SK-N-SH treated with all-trans-retinoic acid at 6 μM for 48 hours (cell line): ENCODE data around the gene GTF3A.

Experiments
- ATAC-seq: fragments of 200-7000 bp; cut with Tn5 transposase; 3 replicates; pipeline ENCODE4 v1.9.1; 2020; ENCODE audit warnings: mild to moderate bottlenecking, moderate library complexity
- BACH2 ChIP-seq: fragments of 250-450 bp; sonication (Bioruptor Pico); IDR thresholded peaks from 2 replicates; pipeline ENCODE4 v1.9.0; 2021; ENCODE audit warnings: mild to moderate bottlenecking, borderline replicate concordance
- CSRNP3 ChIP-seq: fragments of 250-450 bp; sonication (Bioruptor Pico); IDR thresholded peaks from 2 replicates; pipeline ENCODE4 v1.5.1; 2021; ENCODE audit warnings: mild to moderate bottlenecking, moderate library complexity
- ESRRG ChIP-seq: fragments of 250-450 bp; sonication (Bioruptor Pico); IDR thresholded peaks from 2 replicates; pipeline ENCODE4 v1.6.1; 2021; ENCODE audit warnings: mild to moderate bottlenecking
- PATZ1 ChIP-seq: fragments of 250-450 bp; sonication (Bioruptor Pico); IDR thresholded peaks from 2 replicates; pipeline ENCODE4 v1.8.0; 2020; ENCODE audit warnings: mild to moderate bottlenecking, moderate library complexity, borderline replicate concordance
- PPARA ChIP-seq: fragments of 250-450 bp; sonication (Bioruptor Pico); IDR thresholded peaks from 2 replicates; pipeline ENCODE4 v1.5.0; 2020; ENCODE audit warnings: mild to moderate bottlenecking, borderline replicate concordance
- SNAI2 ChIP-seq: fragments of 250-450 bp; sonication (Bioruptor Pico); IDR thresholded peaks from 2 replicates; pipeline ENCODE4 v1.5.0; 2020; ENCODE audit warnings: mild to moderate bottlenecking, moderate library complexity
- TCF4 ChIP-seq: fragments of 250-450 bp; sonication (Bioruptor Pico); IDR thresholded peaks from 2 replicates; pipeline ENCODE4 v1.8.0; 2021; ENCODE audit warnings: mild to moderate bottlenecking, moderate library complexity, borderline replicate concordance
- TSHZ2 ChIP-seq: fragments of 250-450 bp; sonication (Bioruptor Pico); IDR thresholded peaks from 2 replicates; pipeline ENCODE4 v1.5.0; 2020; ENCODE audit warnings: mild to moderate bottlenecking, moderate library complexity
- ZC3H10 ChIP-seq: fragments of 250-450 bp; sonication (Bioruptor Pico); IDR thresholded peaks from 2 replicates; pipeline ENCODE4 v1.5.1; 2021; ENCODE audit warnings: mild to moderate bottlenecking, moderate library complexity
- ZFP30 ChIP-seq: fragments of 450-650 bp; formaldehyde crosslinking; IDR thresholded peaks from 2 replicates; pipeline ENCODE4 v1.5.0; 2022; ENCODE audit warnings: mild to moderate bottlenecking, moderate library complexity
- ZNF565 ChIP-seq: fragments of 450-650 bp; formaldehyde crosslinking; conservative IDR thresholded peaks from 2 replicates; pipeline ENCODE4 v1.5.0; 2020; ENCODE audit warnings: low read depth, mild to moderate bottlenecking, moderate library complexity
- ZNF70 ChIP-seq: fragments of 450-650 bp; formaldehyde crosslinking; IDR thresholded peaks from 2 replicates; pipeline ENCODE4 v1.5.0; 2020; ENCODE audit warnings: mild to moderate bottlenecking, moderate library complexity

GTF3A gene

GRCh38 chr13:27406178-27406939 is 18.1 kb upstream of the GTF3A start:
- ATAC-seq, result peak; percentile 74
- TF ChIP-seq TSHZ2 (CRISPR knock-in tag), result no peak
- no peak for TF ChIP-seq PATZ1 (CRISPR knock-in tag)
- no peak for TF ChIP-seq ZNF565 (CRISPR knock-in tag)
- TF ChIP-seq ZNF70, result no peak
- no peak for TF ChIP-seq PPARA (CRISPR knock-in tag)
- TF ChIP-seq ZFP30, result no peak
- no peak for TF ChIP-seq TCF4 (CRISPR knock-in tag)
- no peak for TF ChIP-seq BACH2 (CRISPR knock-in tag)
- TF ChIP-seq, all 23 proteins: peak for 0

GRCh38 chr13:27408074-27408473 is 16.3 kb upstream of the GTF3A start:
- TF ChIP-seq CSRNP3 (CRISPR knock-in tag) (no peak), SNAI2 (CRISPR knock-in tag) (no peak), ZC3H10 (CRISPR knock-in tag) (no peak), ESRRG (no peak), ZNF565 (CRISPR knock-in tag) (no peak), PATZ1 (CRISPR knock-in tag) (no peak), ZNF70 (no peak)
- TF ChIP-seq, all 23 proteins: peak for 0
- no peak for ATAC-seq

GRCh38 chr13:27409013-27409412 is 15.4 kb upstream of the GTF3A start:
- ATAC-seq, result no peak
- TF ChIP-seq PPARA (CRISPR knock-in tag), result no peak
- no peak for TF ChIP-seq PATZ1 (CRISPR knock-in tag)
- TF ChIP-seq TSHZ2 (CRISPR knock-in tag), result no peak
